ENCODE data around the gene MGST3.
"Not testable (repeated sequence)": the region's sequence is repeated elsewhere in the genome, so short reads cannot be mapped to it uniquely, and the experiment has no call there.

Gene MGST3

DNA sequence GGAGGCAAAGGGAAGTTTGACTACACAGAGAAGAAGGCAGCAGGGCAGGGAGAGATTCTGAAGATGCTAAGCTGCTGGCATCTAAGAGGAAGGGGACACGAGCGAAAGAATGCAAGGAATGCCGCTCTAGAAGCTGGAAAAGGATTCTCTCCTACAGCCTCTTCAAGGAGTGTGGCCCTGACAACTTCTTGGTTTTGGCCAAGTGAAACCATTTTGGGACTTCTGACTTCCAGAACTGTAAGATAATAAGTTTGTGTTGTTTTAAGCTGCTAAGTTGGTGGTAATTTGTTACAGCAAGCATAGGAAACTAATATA, 28.5 kb downstream of the MGST3 start:
- DNase-seq = no peak

DNA sequence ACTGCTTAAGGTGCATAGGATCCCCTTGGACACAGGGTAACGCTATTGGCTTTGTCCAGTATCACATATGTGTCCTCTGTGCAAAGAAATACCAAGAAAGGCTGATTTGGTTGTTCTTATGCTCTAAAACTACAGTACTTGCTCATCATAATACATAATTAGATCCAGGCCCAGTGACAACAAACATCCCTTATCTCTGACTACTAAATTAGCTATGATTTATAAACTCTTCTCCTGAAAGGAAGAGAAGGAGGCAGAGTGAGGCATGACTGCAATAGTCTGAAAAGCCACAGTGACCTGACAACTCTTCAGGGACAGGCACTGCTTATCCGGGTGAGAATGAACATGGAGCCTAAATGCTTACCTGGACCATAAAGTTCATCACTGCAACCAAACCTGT, 30.7 kb downstream of the MGST3 start:
- peak; percentile 23 for DNase-seq

DNA sequence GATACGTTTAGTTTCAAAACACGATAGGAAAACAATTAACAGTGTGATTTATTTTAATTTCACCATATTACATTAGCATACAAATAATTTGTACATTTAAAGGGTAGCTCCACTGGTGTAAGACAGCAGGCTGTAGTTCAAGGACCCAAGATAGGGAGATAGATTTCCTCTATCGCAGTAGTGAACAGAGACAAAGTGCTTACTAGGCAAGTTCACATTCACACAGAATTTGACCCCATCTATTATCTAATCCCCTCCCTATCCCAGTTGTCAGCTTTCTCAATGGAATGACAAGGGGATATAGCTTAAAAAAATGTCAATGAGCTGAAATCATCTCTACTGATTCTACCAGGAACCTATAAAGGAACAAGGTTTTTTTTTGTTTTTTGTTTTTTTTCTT, 31.2 kb downstream of the MGST3 start:
- no peak for DNase-seq

DNA sequence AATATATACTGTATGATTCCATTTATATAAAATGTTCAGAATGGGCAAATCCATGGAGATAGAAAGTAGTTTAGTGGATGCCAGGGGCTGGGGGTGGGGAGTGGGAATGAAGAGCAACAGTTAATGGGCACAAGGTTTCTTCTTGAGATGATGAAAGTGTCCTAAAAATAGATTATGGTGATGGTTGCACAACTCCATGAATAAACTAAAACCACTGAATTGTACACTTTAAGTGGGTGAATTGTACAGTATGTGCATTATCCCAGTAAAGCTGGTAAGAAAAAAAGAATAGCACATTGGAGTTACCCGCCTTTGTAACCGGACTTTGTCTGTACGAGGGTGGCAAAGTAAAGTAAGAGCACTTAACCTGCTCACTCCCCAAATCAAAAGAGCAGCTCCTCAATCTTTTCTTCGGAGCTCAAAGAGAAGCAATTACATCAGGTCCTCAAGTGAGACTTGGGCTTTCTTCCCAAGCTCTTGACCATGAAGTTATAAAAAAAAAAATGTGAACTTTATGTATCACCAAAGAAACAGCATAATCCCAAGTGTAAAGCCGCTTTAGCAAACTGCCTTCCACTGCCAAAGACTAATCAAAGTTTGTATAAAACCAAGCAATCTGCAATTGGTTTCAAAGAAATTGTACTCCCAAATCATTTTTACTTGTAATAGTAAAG, 35.3 kb downstream of the MGST3 start:
- DNase-seq = peak; percentile 53

DNA sequence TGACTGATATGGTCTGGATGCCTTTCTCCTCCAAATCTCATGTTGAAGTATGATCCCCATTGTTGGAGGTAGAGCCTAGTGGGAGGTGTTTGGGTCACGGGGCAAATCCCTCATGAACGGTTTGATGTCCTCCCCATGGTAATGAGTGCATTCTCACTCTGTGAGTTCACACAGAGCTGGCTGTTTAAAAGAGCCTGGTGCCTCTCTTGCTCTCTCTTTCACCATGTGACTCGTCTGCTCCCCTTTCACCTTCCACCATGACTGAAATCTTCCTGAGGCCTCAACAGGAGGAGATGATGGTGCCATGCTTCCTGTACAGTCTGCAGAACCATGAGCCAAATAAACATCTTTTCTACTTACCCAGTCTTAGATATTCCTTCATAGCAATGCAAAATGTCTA, 37.1 kb downstream of the MGST3 start:
- no peak for DNase-seq

DNA sequence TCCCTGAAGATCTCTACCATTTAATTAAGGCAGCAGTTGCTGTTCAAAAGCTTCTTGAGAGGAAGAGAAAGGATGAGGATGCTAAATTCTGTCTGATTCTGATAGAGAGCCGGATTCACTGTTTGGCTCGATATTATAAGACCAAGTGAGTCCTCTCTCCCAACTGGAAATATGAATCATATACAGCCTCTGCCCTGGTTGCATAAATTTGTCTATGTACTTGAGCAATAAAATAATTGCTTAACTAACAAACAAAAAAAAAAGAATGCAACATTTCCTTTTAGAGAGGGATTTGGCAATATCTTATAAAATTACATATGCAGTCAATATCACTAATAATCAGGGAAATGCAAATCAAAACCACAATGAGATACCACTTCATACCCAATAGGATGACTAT, 40.5 kb downstream of the MGST3 start:
- DNase-seq = no peak

DNA sequence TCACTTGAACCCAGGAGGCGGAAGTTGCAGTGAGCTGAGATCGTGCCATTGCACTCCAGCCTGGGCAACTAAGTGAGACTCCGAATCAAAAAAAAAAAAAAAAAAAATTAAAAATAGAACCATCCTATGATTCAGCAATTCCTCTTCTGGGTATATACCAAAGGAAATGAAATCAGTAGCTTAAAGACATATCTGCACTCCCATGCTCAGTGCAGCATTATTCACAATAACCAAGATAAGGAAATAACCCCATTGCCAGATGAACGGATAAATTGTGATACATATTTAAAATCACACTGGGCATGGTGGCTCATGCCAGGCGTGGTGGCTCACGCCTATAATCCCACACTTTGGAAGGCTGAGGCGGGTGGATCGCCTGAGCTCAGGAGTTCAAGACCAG, 43.6 kb downstream of the MGST3 start:
- no peak for DNase-seq

DNA sequence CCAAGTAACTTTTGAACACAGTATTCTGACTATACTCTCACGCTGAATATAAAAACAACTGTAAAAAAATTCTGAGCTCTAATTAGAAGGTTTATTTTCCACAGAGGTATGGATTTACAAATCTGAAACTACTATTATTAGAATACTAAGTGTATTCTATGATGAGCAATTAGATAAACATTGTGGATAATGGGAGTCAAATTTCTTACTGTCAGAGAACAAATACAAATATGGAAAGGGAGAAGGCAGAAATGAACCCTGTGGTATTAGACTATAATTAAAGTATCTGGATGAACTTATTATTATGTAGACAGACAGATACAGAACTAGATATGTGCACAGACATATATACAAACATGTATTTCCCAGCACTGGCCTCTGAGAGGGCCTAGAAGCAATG, 44.8 kb downstream of the MGST3 start:
- no peak for DNase-seq

DNA sequence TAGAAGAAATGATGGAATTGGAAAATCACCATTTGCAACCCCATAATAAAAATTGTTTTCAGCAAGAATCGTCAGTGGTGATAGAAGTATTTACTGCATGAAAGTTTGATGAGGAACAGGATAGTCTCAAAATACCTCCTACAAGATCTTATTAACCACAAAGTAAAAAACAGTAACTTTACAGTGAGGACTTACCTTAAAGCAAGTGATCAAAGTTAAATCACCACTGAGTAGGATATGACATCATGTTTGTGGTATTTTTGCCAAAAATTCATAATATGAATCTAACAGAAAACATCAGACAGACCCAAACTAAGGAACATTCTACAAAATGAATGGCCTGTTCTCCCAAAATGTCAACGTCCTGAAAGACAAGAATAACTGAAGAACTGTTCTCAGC, 47.5 kb downstream of the MGST3 start:
- DNase-seq = no peak

DNA sequence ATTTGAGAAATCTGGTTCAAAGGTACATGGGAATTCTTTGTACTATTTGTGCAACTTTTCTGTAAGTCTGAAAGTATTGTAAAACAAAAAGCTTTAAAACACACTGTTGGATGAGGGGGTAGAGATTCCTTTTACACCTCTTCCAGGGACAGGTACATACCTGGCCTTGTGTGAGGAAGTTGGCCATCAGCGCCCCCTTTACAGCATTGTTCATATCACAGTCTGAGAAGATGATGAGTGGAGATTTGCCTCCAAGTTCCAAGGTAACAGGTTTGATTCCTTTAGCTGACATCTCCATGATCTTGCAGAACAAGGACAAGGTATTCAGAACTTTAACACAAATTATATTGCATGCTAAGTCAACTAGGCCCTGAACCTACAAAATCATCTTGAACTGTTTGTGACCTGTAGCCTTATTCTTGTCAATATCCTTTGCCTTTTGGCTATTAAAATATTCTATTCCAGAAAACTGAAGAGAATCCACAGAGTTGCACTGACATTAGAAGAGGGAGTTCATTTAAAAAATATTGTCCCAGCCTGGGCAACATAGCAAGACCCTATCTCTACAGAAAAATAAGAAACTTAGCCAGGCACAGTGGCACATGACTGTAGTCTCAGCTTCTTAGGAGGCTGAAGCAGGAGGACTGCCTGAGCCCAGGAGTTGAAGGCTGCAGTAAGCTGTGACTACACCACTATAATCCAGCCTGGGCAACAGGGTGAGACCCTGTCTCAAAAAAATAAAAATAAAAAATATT, 48.4 kb downstream of the MGST3 start:
- DNase-seq = no peak

DNA sequence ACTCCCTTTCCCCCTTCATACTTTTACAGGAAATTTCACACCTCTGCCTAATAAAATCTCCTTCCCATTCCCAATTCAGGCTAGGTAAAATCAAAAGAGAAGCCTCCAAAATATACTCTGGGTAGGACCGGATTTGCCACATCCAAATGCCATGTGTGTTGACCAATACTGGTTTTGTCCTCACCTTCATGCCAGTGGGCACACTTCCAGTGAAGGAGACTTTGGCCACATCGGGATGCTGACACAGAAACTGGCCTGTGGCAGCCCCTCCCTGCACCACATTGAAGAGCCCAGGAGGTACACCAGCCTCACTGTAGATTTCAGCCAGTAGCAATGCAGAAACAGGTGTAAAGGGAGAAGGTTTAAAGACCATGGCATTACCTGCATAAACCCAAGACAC, 49.3 kb downstream of the MGST3 start:
- no peak for DNase-seq

DNA sequence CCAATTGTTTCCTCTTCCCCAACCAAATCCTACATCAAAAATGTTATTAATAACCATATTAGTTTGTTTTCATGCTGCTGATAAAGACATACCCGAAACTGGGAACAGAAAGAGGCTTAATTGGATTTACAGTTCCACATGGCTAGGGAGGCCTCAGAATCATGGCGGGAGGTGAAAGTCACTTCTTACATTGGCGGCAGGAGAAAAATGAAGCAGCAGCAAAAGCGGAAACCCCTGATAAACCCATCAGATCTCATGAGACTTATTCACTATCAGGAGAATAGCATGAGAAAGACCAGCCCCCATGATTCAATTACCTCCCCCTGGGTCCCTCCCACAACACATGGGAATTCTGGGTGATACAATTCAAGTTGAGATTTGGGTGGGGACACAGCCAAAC, 49.7 kb downstream of the MGST3 start:
- not testable (repeated sequence) for DNase-seq

DNA sequence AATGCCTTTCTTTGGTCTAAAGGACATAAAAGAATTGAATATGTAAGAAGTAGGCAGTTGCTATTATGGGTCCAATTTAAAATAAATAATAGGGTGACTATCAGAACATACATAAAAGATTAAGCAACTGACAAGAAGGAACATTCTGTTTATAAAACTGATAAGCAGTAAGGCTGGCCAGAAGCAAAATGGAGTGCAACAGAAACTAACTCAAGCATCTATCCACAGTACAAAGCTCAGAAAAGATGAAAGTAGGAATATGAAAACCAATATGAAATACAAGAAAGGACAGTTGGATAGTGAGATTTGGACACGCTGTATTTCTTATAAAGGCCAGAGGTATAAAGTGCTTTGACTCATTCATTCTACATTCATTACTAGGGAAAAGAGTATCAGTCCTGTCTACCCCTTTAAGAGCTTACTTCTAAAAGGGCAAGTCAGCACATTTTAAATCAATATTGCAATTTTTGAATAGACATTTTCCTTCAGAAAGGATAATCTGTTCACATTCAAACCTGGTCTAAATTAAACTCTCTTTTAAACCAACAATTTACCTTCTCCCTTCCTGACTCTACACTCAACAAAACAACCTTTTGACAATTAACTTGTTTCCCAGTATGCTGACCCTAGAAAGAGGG, 52.9 kb downstream of the MGST3 start:
- DNase-seq = no peak

DNA sequence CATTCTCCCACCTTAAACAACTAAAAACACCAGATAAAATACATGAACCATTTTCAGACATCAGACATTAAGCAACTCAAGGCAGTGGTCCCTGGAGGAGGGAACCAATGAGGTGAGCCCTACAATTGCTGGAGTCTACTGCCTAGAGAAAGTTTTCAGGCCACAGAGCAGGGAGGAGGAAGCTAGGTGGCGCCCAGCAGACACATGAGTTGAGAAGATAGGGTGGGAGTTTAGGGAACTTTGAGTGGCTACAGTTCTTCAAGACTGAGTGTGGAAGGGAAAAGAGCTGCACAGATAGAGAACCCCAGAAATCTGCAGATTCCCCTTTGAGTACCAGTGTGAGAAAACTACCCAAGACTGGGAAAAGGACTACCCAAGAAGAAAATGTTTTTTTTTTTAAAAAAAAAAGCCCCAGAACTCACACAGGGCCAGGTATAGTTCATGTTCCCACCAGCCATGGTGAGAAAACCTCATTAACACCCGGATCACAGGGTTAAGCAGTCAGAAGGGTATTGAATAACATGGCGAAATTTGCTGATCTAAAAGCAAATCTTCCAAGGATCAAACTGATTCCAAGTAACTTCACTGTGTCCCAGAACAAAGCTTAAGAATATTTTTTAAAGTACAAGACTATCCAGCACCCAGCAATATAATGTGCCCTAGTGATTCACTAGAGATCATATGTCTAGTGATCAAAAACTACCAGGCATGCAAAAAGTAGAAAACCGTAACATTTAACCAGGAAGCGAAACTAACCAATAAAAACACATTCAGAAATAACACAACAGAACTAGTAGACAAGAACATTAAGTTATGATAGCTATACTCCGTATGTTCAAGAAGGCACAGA, 55.3 kb downstream of the MGST3 start:
- no peak for DNase-seq

DNA sequence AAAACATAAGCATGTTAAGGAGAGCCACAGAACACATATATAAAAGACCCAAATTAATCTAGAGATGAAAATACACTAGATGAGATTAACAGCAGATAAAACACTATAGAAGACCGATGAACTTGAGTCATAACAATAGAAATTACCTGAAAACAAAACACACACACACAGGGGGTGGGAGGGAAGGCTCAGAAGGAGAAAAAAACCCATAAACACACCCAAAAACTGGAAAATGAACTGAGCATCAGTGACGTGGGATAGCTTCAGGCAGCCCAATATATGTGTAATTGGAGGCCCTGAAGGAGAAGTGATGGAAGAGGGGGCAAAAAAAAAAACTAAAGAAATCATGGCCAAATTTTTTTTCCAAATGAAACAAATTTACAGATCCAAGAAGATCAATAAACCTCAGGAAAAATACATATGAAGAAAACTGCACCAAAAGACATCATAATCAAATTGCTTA, 56.0 kb downstream of the MGST3 start:
- no peak for DNase-seq

DNA sequence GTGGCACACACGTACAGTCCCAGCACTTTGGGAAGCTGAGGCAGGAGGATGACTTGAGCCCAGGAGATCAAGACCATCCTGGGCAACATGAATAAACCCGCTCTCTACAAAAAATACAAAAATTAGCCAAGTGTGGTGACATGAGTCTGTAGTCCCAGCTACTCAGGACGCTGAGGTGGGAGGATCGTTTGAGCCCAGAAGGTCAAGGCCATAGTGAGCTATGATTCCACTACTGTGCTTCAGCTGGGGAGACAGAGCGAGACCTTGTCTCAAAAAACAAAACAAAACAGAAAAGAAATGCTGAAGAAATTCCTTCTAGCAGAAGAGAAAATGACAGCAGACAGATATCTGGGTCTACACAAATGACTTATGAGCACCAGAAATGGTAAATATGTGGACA, 57.0 kb downstream of the MGST3 start:
- DNase-seq = no peak

DNA sequence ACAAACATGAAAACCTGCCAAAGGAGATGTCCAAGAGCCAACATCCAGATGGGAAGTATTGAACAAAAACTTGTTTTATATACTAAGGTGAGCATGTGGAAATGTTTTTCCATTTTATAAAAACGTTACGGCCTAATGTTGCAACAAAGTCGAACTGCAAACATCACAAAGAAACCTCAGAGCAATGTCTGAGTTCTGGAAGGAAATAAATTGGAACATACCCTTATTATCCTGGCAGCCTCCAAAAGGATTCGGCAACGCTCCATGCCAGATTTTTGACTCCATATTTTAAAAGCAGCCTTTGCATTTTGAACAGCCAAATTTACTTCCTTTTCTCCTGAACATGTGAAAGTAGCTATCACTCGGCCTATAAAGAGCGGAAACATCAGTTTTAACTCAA, 64.0 kb downstream of the MGST3 start:
- DNase-seq = no peak

DNA sequence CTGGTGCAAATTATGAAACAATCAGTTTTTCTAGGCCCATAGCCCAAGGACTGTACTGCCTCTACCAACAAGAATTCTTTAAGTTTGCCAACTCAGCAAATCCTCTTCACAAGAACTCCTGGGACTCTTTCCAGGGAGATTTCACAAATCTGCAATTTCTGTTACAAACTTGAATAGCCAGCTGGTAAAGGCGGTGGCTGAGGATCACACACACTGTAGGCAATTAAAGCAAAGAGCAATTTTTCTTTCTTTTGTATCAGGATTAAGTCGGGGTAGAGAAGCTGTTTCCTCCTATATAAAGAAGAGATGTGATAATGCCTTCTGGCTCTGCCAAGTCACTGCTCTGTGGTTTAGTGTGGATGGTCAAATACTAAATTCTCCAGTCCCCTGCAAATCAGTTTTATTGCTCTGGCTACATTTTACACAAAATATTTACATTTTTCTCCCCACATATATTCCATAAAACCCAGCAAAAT, 65.6 kb downstream of the MGST3 start:
- peak; percentile 86 for DNase-seq

DNA sequence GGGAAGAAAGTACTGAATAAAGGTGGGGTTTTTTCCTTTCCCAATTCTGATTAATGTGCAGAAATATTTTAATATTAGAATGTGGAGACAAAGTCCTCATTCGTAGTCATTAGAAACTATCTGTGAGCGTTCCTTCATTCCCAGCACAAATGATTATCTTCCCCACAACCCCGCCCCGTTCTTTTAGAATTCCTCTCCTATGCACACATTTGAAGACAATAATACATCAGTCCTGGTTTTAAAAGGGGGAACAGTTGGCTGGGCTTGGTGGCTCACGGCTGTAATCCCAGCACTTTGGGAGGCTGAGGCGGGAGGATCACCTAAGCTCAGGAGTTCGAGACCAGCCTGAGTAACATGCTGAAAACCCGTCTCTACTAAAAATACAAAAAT, 66.5 kb downstream of the MGST3 start:
- no peak for DNase-seq

DNA sequence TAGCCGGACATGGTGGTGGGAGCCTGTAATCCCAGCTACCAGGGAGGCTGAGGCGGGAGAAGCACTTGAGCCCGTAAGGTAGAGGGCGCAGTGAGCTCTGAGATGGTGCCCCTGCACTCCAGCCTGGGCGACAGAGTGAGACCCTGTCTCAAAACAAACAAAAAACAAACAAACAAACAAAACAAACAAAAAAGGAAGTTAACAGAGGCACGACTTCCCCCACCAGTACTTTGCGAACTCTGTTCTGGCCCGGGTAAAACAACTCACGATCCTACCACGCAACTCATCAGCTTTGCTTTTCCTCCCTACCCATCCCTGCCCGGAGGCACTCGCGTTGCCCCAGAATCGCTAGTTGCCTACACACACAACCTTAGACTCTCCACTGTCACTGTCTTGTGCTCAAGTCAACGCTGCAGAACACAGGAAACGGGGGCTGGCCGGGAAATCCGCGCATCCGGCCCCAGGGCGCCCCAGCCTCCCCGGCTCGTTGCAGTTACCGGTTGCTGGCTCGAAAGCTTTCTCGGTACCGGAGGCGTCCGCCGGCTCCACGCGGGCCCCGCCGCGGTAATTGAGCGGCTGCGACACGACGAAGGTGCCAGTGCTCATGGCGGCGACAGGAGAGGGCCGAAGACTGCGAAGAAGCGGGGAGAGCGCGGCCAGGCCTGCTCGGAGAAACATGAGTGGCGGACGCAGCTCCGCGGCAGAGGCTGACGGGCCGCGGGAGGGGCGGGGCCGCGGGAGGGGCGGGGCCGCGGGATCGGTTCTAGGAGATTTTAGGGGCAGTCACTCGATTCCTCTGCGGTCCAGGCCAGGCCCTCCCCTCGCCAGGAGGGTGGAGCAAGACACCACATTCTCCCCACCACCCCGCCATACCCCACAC, 67.1 kb downstream of the MGST3 start, which contains the start of gene ALDH9A1:
ALDH9A1 (minus strand) TSS at position 682 of the 880 bp plus-strand sequence; CDS start at position 678, 4 bp downstream.
- peak; percentile 88 for DNase-seq

DNA sequence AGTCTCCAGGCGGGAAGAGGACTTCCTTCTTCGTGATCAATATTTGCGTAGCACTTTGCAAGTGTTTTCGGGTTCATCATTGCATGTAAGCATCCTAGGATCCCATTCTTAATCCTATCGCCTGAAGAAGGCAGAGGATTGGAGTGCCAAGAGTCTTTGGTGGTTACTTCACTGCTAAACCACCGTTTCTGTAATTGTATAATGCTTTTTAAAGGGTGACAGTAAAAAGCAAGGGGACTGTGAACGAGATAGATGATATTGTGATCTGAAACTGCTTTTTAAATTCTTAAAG, 67.7 kb downstream of the MGST3 start:
- DNase-seq = no peak

DNA sequence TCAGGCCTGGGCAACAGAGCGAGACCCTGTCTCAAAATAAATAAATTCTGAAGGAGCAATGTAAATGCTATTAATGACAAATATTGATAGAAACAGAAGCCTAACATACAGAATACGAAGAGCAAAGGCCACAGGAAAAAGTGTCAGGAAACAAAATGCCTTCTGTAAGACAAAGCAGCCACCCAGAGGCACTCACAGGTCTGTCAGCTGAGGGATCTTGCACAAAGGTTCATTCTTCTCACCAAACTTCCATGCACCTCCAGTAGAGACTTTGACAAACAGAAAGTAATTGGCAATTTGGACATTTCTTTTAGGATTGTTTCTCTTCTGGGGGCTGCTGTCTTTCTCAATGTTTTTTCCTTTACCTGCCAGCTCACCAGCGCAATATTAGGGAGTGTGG, 68.5 kb downstream of the MGST3 start:
- DNase-seq = no peak

All from fibroblast of skin of right quadriceps (primary cell).